Prostate gland (tissue), 2 donors: ENCODE results near the gene LRIG2.

Experiments
- POLR2A ChIP-seq: fragments of 450-650 bp; IDR thresholded peaks from one replicate; pipeline ENCODE4 v1.6.1; 2016; ENCODE audit warnings: antibody characterized with exemption, mild to moderate bottlenecking
- POLR2AphosphoS5 ChIP-seq: sonication (generic); formaldehyde crosslinking; IDR thresholded peaks from one replicate; pipeline ENCODE4 v1.6.1; 2017; ENCODE audit warnings: antibody characterized with exemption
- TF ChIP-seq, protein P1 (sequence below), 4 experiments: fragments of 200-600 bp in 2 of 4; fragments of 450-650 bp in 2 of 4; sonication (generic) in 2 of 4; IDR thresholded peaks; 1 replicate in 3 of 4; 2 replicates in 1 of 4; pipeline ENCODE4 v1.5.1; 2016 to 2019; ENCODE audit warnings: antibody characterized with exemption in 4 of 4, mild to moderate bottlenecking in 2 of 4, moderate library complexity in 2 of 4

DNA sequence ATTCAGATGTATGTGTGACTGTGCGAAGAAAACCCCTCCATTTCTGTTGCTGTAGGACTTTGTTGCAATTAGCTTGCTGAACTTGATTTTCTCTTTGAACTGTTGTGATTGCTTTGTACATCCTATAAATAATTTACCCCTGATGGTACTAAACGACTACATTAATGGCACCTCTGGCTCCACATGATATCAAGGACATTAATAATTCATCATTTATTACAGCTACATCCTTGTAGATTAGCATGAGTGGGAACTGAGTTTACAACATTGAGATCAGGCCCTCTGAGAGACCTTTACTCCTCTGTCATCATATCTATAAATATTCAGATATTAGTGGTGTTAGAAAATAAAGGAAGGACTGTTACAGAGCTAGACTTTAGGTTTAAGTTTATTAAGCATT lies 13.5 kb downstream of the LRIG2 start:
- TF ChIP-seq, protein P1, sequence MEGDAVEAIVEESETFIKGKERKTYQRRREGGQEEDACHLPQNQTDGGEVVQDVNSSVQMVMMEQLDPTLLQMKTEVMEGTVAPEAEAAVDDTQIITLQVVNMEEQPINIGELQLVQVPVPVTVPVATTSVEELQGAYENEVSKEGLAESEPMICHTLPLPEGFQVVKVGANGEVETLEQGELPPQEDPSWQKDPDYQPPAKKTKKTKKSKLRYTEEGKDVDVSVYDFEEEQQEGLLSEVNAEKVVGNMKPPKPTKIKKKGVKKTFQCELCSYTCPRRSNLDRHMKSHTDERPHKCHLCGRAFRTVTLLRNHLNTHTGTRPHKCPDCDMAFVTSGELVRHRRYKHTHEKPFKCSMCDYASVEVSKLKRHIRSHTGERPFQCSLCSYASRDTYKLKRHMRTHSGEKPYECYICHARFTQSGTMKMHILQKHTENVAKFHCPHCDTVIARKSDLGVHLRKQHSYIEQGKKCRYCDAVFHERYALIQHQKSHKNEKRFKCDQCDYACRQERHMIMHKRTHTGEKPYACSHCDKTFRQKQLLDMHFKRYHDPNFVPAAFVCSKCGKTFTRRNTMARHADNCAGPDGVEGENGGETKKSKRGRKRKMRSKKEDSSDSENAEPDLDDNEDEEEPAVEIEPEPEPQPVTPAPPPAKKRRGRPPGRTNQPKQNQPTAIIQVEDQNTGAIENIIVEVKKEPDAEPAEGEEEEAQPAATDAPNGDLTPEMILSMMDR (IDR thresholded peaks at IDR 0.05): no peak
- TF ChIP-seq POLR2AphosphoS5 (no peak), POLR2A (no peak)
